HFF-Myc (cell line): Measurements from ENCODE around the gene MAP7.

Source experiments
- DNase-seq: peaks from one replicate; pipeline ENCODE4 v3.0.0-alpha.2; 2011; ENCODE audit warnings: low read depth; ENCODE audit errors: extremely low read depth
- H3K4me3 ChIP-seq: replicated peaks from 2 replicates; pipeline ENCODE4 v1.5.1; 2011; ENCODE audit warnings: low read depth, mild to moderate bottlenecking, control low read depth, low read length
- TF ChIP-seq, protein P1 (sequence below): IDR thresholded peaks from 2 replicates; pipeline ENCODE4 v1.5.1; 2012; ENCODE audit warnings: mild to moderate bottlenecking, low read depth, low read length, control low read depth; ENCODE audit errors: missing control alignments

Gene MAP7

DNA sequence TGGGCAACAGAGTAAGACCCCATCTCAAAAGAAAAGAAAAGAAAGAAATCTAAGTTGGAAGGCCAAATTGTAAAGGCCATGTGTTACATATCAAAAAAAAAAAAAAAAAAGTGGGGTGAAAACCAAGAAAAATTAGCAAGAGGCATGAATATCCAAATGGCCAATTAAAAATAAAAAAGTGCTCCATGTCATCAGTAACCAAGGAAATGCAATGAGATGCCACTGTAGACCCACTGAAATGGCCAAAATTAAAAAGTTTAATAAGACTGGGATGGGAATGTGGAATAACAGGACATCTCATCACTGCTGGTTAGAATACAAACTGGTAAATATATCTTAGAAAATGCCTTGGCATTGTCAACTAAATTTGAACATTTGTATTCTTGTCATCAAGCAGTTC lies 230.5 kb downstream of the MAP7 start:
- no peak for DNase-seq
- TF ChIP-seq, protein P1, sequence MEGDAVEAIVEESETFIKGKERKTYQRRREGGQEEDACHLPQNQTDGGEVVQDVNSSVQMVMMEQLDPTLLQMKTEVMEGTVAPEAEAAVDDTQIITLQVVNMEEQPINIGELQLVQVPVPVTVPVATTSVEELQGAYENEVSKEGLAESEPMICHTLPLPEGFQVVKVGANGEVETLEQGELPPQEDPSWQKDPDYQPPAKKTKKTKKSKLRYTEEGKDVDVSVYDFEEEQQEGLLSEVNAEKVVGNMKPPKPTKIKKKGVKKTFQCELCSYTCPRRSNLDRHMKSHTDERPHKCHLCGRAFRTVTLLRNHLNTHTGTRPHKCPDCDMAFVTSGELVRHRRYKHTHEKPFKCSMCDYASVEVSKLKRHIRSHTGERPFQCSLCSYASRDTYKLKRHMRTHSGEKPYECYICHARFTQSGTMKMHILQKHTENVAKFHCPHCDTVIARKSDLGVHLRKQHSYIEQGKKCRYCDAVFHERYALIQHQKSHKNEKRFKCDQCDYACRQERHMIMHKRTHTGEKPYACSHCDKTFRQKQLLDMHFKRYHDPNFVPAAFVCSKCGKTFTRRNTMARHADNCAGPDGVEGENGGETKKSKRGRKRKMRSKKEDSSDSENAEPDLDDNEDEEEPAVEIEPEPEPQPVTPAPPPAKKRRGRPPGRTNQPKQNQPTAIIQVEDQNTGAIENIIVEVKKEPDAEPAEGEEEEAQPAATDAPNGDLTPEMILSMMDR, result no peak
- H3K4me3 ChIP-seq, result no peak overlapping the region

DNA sequence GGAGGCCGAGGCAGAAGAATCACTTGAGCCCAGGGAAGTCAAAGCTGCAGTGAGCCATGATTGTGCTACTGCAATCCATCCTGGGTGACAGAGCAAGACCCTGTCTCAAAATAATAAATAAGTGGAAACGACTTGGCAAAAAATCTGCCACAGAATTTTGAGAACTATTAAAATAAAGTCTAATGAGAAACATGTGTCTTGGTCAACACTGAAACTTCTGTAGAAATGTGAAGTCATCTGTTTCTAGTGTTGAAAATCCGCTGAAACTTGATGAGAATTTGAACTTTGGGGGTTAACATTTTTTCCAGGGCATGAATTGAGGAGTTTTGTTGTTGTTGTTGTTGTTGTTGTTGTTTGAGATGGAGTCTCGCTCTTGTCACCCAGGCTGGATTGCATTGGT lies 231.5 kb downstream of the MAP7 start:
- TF ChIP-seq, protein P1, result no peak
- DNase-seq, result no peak
- no peak overlapping the region for H3K4me3 ChIP-seq

DNA sequence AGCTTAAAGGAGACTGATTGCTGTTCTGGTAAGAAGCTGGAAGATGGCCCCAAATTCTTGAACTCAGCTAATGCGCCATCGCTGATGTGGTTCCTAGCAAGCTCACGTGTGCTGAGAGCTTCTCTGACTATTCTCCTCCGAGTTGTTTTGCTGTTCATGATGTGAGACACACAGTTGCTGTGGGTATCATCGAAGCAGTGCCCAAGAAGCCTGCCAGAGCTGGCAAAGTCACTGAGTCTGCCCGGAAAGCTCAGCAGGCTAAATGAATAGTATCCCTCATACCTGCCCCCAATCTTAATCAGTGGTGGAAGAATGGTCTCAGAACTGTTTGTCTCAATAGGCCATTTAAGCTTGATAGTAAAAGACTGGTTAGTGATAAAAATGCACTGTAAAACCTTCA lies 232.3 kb downstream of the MAP7 start:
- TF ChIP-seq, protein P1, result no peak
- no peak for DNase-seq
- no peak overlapping the region for H3K4me3 ChIP-seq

DNA sequence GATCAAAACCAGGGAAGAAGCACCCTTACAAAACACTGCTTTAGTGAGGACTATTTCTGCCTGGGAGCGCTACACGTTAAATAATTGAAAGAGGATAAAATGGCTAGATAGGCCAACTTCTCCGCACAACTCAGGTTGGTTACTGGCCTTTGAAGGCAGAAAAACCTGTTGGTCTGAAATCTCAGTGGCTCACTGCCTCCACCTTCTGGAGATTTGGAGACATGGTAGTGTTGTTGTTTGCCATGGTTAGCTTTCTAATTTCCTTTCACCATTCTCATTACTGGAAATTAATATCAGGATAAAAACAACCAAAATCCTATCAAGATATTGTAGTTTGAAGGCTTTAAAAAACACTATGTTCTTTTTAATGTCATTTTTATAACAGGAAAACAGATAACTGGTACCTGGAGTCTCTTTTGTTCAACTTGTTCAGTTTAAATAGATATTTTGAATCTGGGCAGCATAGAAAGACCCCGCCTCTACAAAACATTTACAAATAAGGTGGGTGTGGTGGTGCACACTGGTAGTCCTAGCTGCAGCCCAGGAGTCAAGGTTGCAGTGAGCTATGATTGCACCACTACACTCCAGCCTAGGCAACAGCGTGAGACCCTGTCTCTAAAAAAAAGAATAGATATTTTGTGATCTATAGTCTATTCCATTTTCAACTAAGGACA lies 233.1 kb downstream of the MAP7 start:
- peak; percentile 47 for DNase-seq
- no peak overlapping the region for H3K4me3 ChIP-seq
- TF ChIP-seq, protein P1, result peak; percentile 73

DNA sequence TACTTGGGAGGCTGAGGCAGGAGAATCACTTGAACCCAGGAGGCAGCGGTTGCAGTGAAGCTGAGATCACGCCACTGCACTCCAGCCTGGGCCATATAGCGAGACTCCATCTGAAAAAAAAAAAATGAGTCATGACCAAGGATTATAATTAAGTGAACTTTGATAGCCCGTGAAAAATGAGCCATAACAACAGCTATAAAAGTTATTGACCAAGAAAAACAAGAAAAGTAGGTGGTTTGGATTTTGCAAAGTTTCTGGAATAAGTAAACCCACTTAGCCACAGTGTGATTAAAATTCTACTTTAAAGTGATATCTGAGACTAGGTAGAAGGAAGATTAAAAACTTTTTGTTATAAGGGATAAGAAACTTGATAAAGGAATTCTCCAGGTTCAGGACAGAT lies 234.6 kb downstream of the MAP7 start:
- TF ChIP-seq, protein P1, result no peak

DNA sequence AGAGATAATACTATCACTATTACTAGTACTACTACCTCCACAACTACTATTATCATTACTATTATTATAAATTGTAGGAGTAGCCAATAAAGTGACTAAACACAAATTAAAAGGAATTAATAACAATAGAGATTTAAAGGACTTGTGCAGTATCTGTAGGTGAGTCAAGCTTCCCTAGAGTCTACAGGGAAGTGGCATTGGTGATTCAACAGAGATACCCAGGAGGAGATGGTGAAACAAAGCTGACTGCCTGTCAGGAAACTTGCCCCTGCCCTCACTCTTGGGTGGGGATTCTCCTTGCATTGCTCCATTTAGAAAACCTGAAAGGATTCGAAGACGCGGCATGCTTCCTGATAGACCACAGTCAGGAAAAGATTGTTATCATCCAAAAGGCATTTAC lies 237.2 kb downstream of the MAP7 start:
- no peak overlapping the region for H3K4me3 ChIP-seq
- no peak for DNase-seq
- TF ChIP-seq, protein P1, result no peak

More for the DNA sequence above, 234.6 kb downstream of the MAP7 start:
- no peak for DNase-seq
- no peak overlapping the region for H3K4me3 ChIP-seq
